22Rv1 (cell line): ENCODE results near the gene CACNA1C.

ENCODE experiments used
- ZFX ChIP-seq: fragments of 450-650 bp; IDR thresholded peaks from 2 replicates; pipeline ENCODE4 v1.6.1; 2017; ENCODE audit warnings: antibody characterized with exemption, borderline replicate concordance
- TF ChIP-seq, protein P1 (sequence below): fragments of 450-650 bp; IDR thresholded peaks from 2 replicates; pipeline ENCODE4 v1.5.1; 2017; ENCODE audit warnings: mild to moderate bottlenecking

DNA sequence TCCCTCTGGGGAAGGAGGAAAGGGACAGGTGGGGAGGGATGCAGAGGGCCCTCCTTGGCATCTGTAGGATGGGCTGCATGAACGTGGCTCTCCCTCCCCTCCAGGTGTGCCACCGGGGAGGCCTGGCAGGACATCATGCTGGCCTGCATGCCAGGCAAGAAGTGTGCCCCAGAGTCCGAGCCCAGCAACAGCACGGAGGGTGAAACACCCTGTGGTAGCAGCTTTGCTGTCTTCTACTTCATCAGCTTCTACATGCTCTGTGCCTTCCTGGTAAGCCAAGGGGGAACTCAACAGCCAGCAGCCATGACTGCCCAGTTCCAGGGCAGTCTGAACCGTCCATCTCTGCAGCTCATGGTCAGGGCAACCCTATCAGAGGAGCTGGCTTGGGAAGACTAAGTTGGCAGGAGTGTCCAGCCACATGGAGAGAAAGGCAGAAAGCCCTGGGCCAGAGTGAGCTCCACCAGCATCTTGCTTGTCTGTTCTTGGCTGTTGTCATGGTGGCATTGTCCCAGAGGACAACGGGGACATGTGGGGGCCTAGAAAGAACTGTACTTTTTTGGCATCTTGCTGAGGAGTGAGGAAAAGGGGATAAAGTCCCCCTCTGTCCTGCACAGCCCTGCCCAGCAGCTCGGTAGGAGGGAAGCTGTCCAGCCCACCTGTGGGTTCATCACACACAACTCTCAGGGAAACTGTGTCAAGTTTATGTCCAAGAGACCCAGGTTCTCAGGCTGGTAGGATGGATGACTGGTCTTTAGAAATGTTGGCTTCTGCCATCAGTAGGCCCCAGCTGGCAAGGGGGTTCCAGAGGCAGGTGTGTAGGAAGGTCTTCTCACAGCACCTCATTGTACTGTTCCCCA lies 612.2 kb downstream of the CACNA1C start:
- TF ChIP-seq, protein P1, sequence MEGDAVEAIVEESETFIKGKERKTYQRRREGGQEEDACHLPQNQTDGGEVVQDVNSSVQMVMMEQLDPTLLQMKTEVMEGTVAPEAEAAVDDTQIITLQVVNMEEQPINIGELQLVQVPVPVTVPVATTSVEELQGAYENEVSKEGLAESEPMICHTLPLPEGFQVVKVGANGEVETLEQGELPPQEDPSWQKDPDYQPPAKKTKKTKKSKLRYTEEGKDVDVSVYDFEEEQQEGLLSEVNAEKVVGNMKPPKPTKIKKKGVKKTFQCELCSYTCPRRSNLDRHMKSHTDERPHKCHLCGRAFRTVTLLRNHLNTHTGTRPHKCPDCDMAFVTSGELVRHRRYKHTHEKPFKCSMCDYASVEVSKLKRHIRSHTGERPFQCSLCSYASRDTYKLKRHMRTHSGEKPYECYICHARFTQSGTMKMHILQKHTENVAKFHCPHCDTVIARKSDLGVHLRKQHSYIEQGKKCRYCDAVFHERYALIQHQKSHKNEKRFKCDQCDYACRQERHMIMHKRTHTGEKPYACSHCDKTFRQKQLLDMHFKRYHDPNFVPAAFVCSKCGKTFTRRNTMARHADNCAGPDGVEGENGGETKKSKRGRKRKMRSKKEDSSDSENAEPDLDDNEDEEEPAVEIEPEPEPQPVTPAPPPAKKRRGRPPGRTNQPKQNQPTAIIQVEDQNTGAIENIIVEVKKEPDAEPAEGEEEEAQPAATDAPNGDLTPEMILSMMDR = no peak
- TF ChIP-seq ZFX = no peak
